Fibroblast of pulmonary artery (primary cell): ENCODE results near the gene LDHB.

Source experiments
- DNase-seq: peaks from one replicate; pipeline ENCODE4 v3.0.0-alpha.2; 2010; ENCODE audit warnings: low read depth
- H3K4me3 ChIP-seq: replicated peaks from 2 replicates; pipeline ENCODE4 v1.5.1; 2011; ENCODE audit warnings: low read depth, mild to moderate bottlenecking, control low read depth, low read length, moderate library complexity
- CTCF ChIP-seq: IDR thresholded peaks from 2 replicates; pipeline ENCODE4 v1.5.1; 2011; ENCODE audit warnings: mild to moderate bottlenecking, control low read depth, low read length, inconsistent platforms; ENCODE audit errors: missing control alignments

LDHB gene

GRCh38 chr12:21614506-21614905, 43.1 kb downstream of the LDHB start:
- no peak for TF ChIP-seq CTCF
- H3K4me3 ChIP-seq, result no peak overlapping the region
- DNase-seq, result no peak

GRCh38 chr12:21613931-21614330, 43.7 kb downstream of the LDHB start:
- H3K4me3 ChIP-seq, result no peak overlapping the region
- DNase-seq, result peak; percentile 46
- TF ChIP-seq CTCF, result peak; percentile 37

GRCh38 chr12:21608196-21608595, 49.4 kb downstream of the LDHB start:
- no peak overlapping the region for H3K4me3 ChIP-seq
- no peak for DNase-seq
- TF ChIP-seq CTCF, result no peak

GRCh38 chr12:21607701-21608100, 49.9 kb downstream of the LDHB start:
- H3K4me3 ChIP-seq, result no peak overlapping the region
- peak; percentile 65 for DNase-seq
- TF ChIP-seq CTCF, result peak; percentile 39

GRCh38 chr12:21606175-21606574, 51.5 kb downstream of the LDHB start:
- no peak overlapping the region for H3K4me3 ChIP-seq
- no peak for DNase-seq
- TF ChIP-seq CTCF, result no peak

- H3K4me3 ChIP-seq, result no peak within 1 kb of the TSS
- no peak for DNase-seq
- no peak for TF ChIP-seq CTCF
Observed at GRCh38 chr12:21604245-21605101, 53.2 kb downstream of the LDHB start, which contains the start of gene GYS2. Gene GYS2, minus strand, starts transcription at chr12:21604847. Its CDS starts 255 bp downstream, at chr12:21604592.

- no peak for DNase-seq
- H3K4me3 ChIP-seq, result no peak overlapping the region
- no peak for TF ChIP-seq CTCF
Observed at GRCh38 chr12:21602774-21603173, 54.9 kb downstream of the LDHB start.
